HepG2 (cell line): Measurements from ENCODE around the gene SLA2. TPM values are rescaled to one million over a fixed set of nuclear protein-coding genes. Genes with fewer than 3 reads are reported as not detected.

ENCODE experiments used
- BCL6 ChIP-seq: IDR thresholded peaks from 2 replicates; pipeline ENCODE4 v1.6.1; 2016; ENCODE audit warnings: missing genetic modification reagents, missing compliant biosample characterization
- CBFB ChIP-seq: sonication (generic); formaldehyde crosslinking; IDR thresholded peaks from 2 replicates; pipeline ENCODE4 v1.4.0; 2020; ENCODE audit warnings: missing genetic modification reagents
- MEIS1 ChIP-seq: sonication (generic); formaldehyde crosslinking; IDR thresholded peaks from 2 replicates; pipeline ENCODE4 v1.9.0; 2021; ENCODE audit warnings: mild to moderate bottlenecking, missing genetic modification reagents, moderate library complexity, borderline replicate concordance
- ZNF451 ChIP-seq: sonication (generic); formaldehyde crosslinking; IDR thresholded peaks from 2 replicates; pipeline ENCODE4 v1.5.0; 2020; ENCODE audit warnings: mild to moderate bottlenecking, missing genetic modification reagents
- ZNF614 ChIP-seq: IDR thresholded peaks from 2 replicates; pipeline ENCODE4 v1.6.1; 2018; ENCODE audit warnings: missing biosample characterization, missing genetic modification reagents, inconsistent platforms, borderline replicate concordance
- ZNF672 ChIP-seq: sonication (generic); formaldehyde crosslinking; IDR thresholded peaks from 2 replicates; pipeline ENCODE4 v1.8.1; 2022; ENCODE audit warnings: missing genetic modification reagents
- polyA plus RNA-seq, 8 experiments: library from polyadenylated mRNA; depleted of rRNA in 3 of 8; stranded (reverse) in 7 of 8; unstranded in 1 of 8; fragments of >200 nt; fragmentation: Illumina TruSeq in 4 of 8; extraction: Trizol in 4 of 8; gene quantifications; 2 replicates each; pipeline versions ENCODE4 v1.2.1 to v1.2.3, GENCODE V29; 2011 to 2016; ENCODE audit warnings: low read depth in 4 of 8, missing spikeins in 1 of 8, mixed read lengths in 1 of 8; ENCODE audit not compliant: insufficient read depth in 1 of 8
- total RNA-seq, 5 experiments: library from RNA; depleted of rRNA; stranded (reverse); fragments of >200 nt; fragmentation: Illumina TruSeq; extraction: Trizol; gene quantifications; 2 replicates each; pipeline ENCODE4 v1.2.3, GENCODE V29; 2016; ENCODE audit warnings: low read depth in 1 of 5
- TF ChIP-seq, protein P1 (sequence below), 2 experiments: sonication (generic) in 1 of 2; formaldehyde crosslinking in 1 of 2; IDR thresholded peaks; 2 replicates each; pipeline versions ENCODE4 v1.6.1 to v1.9.0; 2014 to 2022; ENCODE audit warnings: antibody characterized with exemption in 1 of 2, borderline replicate concordance in 1 of 2, inconsistent platforms in 1 of 2, low read depth in 1 of 2, missing genetic modification reagents in 1 of 2

Gene SLA2
- total and polyA plus RNA-seq, 2 of the 13 experiments (the other 11 are each of a cell fraction or from before 2014, with no cell fraction given) = 1.6 to 3.6 TPM

- TF ChIP-seq ZNF614 (CRISPR knock-in tag) = no peak
- TF ChIP-seq MEIS1 = peak; percentile 65
- no peak for TF ChIP-seq ZNF451
- no peak for TF ChIP-seq ZNF672
- no peak for TF ChIP-seq BCL6
- no peak for TF ChIP-seq CBFB
- TF ChIP-seq, protein P1, sequence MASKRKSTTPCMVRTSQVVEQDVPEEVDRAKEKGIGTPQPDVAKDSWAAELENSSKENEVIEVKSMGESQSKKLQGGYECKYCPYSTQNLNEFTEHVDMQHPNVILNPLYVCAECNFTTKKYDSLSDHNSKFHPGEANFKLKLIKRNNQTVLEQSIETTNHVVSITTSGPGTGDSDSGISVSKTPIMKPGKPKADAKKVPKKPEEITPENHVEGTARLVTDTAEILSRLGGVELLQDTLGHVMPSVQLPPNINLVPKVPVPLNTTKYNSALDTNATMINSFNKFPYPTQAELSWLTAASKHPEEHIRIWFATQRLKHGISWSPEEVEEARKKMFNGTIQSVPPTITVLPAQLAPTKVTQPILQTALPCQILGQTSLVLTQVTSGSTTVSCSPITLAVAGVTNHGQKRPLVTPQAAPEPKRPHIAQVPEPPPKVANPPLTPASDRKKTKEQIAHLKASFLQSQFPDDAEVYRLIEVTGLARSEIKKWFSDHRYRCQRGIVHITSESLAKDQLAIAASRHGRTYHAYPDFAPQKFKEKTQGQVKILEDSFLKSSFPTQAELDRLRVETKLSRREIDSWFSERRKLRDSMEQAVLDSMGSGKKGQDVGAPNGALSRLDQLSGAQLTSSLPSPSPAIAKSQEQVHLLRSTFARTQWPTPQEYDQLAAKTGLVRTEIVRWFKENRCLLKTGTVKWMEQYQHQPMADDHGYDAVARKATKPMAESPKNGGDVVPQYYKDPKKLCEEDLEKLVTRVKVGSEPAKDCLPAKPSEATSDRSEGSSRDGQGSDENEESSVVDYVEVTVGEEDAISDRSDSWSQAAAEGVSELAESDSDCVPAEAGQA (IDR thresholded peaks at IDR 0.05; ENCODE audit: low read depth) = no peak
- TF ChIP-seq, protein P1 (CRISPR knock-in tag; IDR thresholded peaks at IDR 0.05; ENCODE audit: borderline replicate concordance) = no peak
These were observed 74.2 kb downstream of the SLA2 start (continued) for GRCh38 chr20:36571564-36572504.
